ENCODE results near the gene NPAS2. TPM values are rescaled to one million over a fixed set of nuclear protein-coding genes. Genes with fewer than 3 reads are reported as not detected.

NPAS2 gene
- total RNA-seq, 1 experiment from 2014 or later = 20.4 TPM

DNA sequence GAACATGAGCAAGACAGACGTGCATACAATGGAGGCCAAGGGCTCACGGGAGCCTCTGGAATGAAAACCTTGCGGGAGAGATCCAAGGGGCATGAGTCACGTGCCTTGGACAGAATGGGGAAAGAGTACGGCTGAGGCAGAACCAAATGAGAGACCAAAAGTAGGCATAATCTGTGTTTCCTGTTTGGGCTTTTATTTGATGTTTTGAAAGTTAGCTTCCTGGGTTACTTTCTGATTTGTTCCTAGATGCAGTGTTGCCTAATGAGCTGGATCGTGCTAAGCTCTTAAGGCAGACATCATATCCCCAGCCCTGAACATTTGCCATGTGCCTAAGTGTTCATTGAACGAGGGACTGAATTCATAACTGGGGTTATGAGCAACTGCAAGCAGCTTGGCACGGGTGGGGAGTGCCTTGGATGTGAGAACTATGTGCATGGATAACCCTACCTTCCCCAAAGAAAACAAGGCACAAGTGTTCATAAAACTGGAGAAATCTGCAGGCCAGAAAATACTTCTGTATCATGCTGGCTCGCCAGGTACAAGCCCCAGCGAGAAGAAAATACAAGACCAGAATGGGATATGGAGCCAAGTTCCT is 121.8 kb downstream of the NPAS2 start:
- Histone ChIP-seq H3K36me3 (ENCODE audit: control insufficient read depth in 1 of 2, insufficient read depth in 2 of 2, low read length in 2 of 2) (no peaks in the 10 kb centered on the region), H3K4me1 (ENCODE audit: control insufficient read depth in 1 of 2, insufficient read depth in 2 of 2, low read length in 2 of 2) (no peaks in the 10 kb centered on the region), H3K27me3 (ENCODE audit: insufficient read depth, low read length) (no peaks in the 10 kb centered on the region), H3K27ac (ENCODE audit: low read depth, low read length) (no peak overlapping the region), H3K4me3 (replicated peaks in 1 of 2; ENCODE audit: low read depth in 1 of 2, low read length in 2 of 2) (no peak overlapping the region), H3K9me2 (ENCODE audit: insufficient read depth) (no peaks in the 10 kb centered on the region), H3K4me2 (ENCODE audit: low read length) (no peak overlapping the region), H4K20me1 (ENCODE audit: insufficient read depth) (no peaks in the 10 kb centered on the region), H3K9ac (ENCODE audit: low read length) (no peak overlapping the region), H3K79me2 (ENCODE audit: insufficient read depth, low read length) (no peaks in the 10 kb centered on the region), H2AFZ (ENCODE audit: low read depth, low read length, poor library complexity, severe bottlenecking) (no peak overlapping the region), H3K9me3 (ENCODE audit: control insufficient read depth in 1 of 2, insufficient read depth in 1 of 2, low read depth in 1 of 2, low read length in 2 of 2) (no peaks in the 10 kb centered on the region)
- no peak for DNase-seq (ENCODE audit: low read depth, low spot score)
- intact Hi-C loops (cut with micrococcal nuclease) = no loop called here
- CTCF ChIA-PET = no interaction called here
- TF ChIP-seq POLR2AphosphoS5 (IDR thresholded peaks at IDR 0.05; ENCODE audit: low read depth, low read length) (no peak), YY1 (IDR thresholded peaks at IDR 0.05; ENCODE audit: extremely low read depth, insufficient replicate concordance, low read depth, low read length) (no peak), CBX3 (IDR thresholded peaks at IDR 0.05; ENCODE audit: low read depth) (no peak)
- RAD21 ChIA-PET (ENCODE audit: low non-redundant PET in 1 of 2, low total read pairs in 2 of 2, uncharacterized antibody in 2 of 2, unreplicated experiment in 2 of 2) = no interaction called here
- no TSS peak for BruUV-seq (replicated peaks)
- ATAC-seq = no peak
- POLR2A ChIA-PET = no interaction called here

DNA sequence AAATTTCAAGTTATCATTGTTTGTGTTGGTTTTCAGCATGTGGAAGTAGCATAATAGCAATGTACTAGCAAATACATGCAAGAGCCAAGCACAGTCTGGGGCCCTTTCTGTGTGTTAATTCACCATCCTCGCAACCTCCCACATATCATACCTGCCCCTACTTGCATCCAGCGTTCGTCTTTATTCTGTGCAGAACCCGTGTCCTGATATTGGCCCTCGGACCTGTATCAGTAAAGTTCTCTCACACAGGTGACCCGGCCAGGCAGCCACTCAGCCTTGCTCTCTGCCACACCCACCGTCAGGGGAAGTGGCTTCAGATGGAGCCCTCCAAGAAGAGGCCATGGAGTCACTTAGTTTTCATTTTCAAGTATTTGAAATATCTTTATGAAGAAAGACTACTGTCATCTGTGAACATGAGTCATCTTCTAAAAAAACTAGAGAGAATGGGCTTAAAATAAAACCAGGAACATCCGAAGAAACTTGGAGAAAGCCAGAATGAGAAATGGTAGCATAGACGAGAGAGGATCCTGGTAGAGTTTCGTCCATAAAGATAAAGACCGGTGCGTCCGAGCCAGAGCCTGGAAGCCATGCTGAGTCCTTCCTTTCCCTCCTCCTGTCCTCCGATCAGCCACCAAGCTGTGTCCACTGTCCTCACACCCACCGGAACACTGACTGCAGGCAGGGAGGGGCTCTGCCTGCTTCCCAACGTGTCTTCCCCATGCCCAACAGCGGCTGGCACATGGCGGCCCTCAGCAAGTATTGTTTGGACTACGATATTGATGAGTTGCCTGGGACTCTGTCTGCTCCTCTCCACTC is 124.9 kb downstream of the NPAS2 start:
- POLR2A ChIA-PET = no interaction called here
- H3K9ac ChIP-seq (ENCODE audit: low read length) = no peak overlapping the region
- no peaks in the 10 kb centered on the region for H3K79me2 ChIP-seq (ENCODE audit: insufficient read depth, low read length)
- no peaks in the 10 kb centered on the region for H4K20me1 ChIP-seq (ENCODE audit: insufficient read depth)
- H3K27me3 ChIP-seq (ENCODE audit: insufficient read depth, low read length) = no peaks in the 10 kb centered on the region
- no peaks in the 10 kb centered on the region for H3K36me3 ChIP-seq (ENCODE audit: control insufficient read depth in 1 of 2, insufficient read depth in 2 of 2, low read length in 2 of 2)
- RAD21 ChIA-PET (ENCODE audit: low non-redundant PET in 1 of 2, low total read pairs in 2 of 2, uncharacterized antibody in 2 of 2, unreplicated experiment in 2 of 2) = no interaction called here
- no peaks in the 10 kb centered on the region for H3K4me1 ChIP-seq (ENCODE audit: control insufficient read depth in 1 of 2, insufficient read depth in 2 of 2, low read length in 2 of 2)
- CTCF ChIA-PET = no interaction called here
- DNase-seq (ENCODE audit: low read depth, low spot score) (no peak), ATAC-seq (no peak)
- no peak overlapping the region for H2AFZ ChIP-seq (ENCODE audit: low read depth, low read length, poor library complexity, severe bottlenecking)
- BruUV-seq (replicated peaks) = no TSS peak
- no peak overlapping the region for H3K4me2 ChIP-seq (ENCODE audit: low read length)
- no peaks in the 10 kb centered on the region for H3K9me3 ChIP-seq (ENCODE audit: control insufficient read depth in 1 of 2, insufficient read depth in 1 of 2, low read depth in 1 of 2, low read length in 2 of 2)
- H3K4me3 ChIP-seq (replicated peaks in 1 of 2; ENCODE audit: low read depth in 1 of 2, low read length in 2 of 2) = no peak overlapping the region
- H3K27ac ChIP-seq (ENCODE audit: low read depth, low read length) = no peak overlapping the region
- no peaks in the 10 kb centered on the region for H3K9me2 ChIP-seq (ENCODE audit: insufficient read depth)
- intact Hi-C loops (cut with micrococcal nuclease) = no loop called here
- no peak for TF ChIP-seq JUND (IDR thresholded peaks at IDR 0.05)
- TF ChIP-seq EZH2 (IDR thresholded peaks at IDR 0.05) = no peak
- TF ChIP-seq CBX3 (IDR thresholded peaks at IDR 0.05; ENCODE audit: low read depth) = no peak
- no peak for TF ChIP-seq SP1 (IDR thresholded peaks at IDR 0.05; ENCODE audit: low read depth)
- no peak for TF ChIP-seq SRF (IDR thresholded peaks at IDR 0.05; ENCODE audit: low read depth)
- no peak for TF ChIP-seq SIN3A (IDR thresholded peaks at IDR 0.05; ENCODE audit: low read depth)
- TF ChIP-seq MAX (IDR thresholded peaks at IDR 0.05) = no peak
- no peak for TF ChIP-seq REST (IDR thresholded peaks at IDR 0.05; ENCODE audit: low read depth)
- TF ChIP-seq EZH2phosphoT487 (IDR thresholded peaks at IDR 0.05; ENCODE audit: borderline replicate concordance) = no peak
- no peak for TF ChIP-seq TCF7L2 (IDR thresholded peaks at IDR 0.05; ENCODE audit: borderline replicate concordance, extremely low read depth, insufficient read depth, insufficient read length)
- no peak for TF ChIP-seq RAD21 (IDR thresholded peaks at IDR 0.05; ENCODE audit: low read depth)
- no peak for TF ChIP-seq CEBPB (IDR thresholded peaks at IDR 0.05; ENCODE audit: low read depth)
- TF ChIP-seq ELF1 (IDR thresholded peaks at IDR 0.05; ENCODE audit: borderline replicate concordance, low read depth) = no peak

All from HCT116 (cell line).